ENCODE results near the gene DMRTB1.

The DMRTB1 gene

DNA sequence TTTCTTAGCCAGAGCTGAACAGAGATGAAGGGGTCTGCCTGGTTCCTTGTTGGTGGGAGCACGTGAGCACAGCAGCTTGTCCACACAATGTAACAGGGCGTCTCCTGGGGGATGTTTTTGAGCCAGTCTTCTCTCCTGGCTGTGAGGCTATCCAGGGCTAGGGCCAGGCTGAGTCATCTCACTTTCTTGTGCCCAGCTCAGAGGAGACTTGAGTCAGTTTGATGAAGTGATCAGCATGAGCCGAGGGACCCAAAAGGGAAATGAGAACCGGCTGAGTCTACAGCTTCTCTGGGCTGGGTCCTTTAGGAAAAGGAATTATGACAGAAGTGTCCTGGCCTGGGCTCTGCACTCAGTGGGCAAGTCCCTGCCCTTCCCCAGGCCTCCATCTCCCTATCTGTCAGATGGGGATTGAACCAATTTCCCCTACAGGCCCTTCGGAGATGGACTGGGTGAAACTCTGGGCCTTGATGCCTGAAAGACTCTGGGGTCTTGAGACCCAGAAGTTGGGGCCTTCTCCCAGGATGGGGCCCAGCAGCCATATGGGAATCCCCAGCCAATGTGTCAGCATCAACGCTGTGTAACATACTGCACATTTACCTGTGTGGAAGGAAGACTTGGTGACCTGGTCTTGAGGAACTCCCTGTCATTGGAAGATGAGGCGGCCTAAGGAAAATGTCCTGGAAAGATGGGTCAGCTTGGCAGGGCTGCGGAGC, 36.6 kb downstream of the DMRTB1 start:
- DNase-seq = no peak

DNA sequence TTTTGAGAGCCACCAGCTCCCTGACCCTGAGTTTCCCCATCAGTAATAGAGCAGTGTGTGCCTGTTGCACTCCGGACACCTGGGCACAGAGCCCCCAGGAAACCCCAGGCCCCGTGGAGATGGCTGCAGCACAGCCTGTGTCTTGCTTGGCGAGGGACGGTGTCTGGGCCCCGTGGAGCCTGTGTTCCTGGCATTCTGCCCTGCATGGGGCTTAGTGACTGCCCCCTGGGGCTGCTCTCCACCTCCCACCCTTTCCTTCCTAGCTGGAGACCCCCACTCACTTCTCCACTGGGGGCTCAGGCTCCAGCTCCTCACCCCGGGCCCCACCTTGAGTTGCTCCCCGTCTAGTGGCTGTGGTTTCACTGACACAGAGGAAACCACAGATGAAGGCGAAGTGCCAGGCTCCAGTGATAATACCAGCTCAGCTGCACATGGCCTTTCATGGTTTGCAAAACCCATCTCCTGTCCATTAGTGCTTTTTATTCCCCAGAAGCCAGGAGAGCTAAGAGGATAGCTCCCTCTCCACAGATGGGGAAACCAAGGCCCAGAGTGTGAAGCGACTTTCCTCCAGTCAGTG, 39.4 kb downstream of the DMRTB1 start:
- no peak for DNase-seq

- DNase-seq = no peak
Observed at GRCh38 chr1:53499257-53500203, 40.3 kb downstream of the DMRTB1 start.

- DNase-seq = no peak
Observed at GRCh38 chr1:53500204-53501064, 41.2 kb downstream of the DMRTB1 start.

- no peak for DNase-seq
Observed at GRCh38 chr1:53501065-53502005, 42.1 kb downstream of the DMRTB1 start.

GRCh38 chr1:53502641-53503432, 43.6 kb downstream of the DMRTB1 start:
- DNase-seq = no peak

DNA sequence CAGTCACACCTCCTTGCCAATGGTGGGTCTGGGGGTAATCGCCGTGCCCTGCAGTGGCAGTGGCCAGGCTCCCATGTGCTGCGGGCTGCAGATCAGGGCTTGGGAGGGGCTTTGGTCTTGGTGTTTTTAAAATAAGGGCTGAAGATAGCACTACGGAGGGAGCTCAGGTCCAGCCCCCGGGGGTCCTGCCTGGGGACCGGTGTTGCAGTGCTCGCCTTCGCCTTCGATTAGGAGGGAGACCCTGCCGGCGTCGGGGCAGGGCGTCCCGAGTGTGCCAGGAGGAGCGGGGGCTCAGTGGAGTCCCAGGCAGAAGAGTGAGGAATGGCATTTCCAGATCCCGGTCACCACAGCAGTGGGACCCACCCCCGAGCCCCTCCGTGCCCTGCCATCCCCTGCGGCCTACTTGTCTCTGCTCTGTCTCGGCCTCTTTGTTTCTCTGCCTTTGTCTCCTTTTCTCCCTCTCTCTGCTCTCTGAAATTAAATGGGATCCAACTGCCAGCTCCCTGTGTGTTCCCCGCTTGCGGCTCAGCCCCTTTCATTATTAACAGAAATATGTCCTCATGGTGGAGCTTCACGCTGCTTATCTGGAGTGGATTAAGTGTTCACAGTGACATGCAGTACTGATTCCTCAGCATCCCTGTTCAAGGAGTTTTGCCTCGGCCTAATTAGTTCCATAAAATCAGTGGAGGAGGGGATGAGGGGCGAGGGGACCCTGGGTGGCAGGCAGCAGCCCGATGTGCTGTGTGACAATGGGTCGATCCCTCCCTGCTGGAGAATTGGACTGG, 44.4 kb downstream of the DMRTB1 start:
- no peak for DNase-seq

- DNase-seq = no peak
Observed at GRCh38 chr1:53504901-53505300, 45.7 kb downstream of the DMRTB1 start.

DNA sequence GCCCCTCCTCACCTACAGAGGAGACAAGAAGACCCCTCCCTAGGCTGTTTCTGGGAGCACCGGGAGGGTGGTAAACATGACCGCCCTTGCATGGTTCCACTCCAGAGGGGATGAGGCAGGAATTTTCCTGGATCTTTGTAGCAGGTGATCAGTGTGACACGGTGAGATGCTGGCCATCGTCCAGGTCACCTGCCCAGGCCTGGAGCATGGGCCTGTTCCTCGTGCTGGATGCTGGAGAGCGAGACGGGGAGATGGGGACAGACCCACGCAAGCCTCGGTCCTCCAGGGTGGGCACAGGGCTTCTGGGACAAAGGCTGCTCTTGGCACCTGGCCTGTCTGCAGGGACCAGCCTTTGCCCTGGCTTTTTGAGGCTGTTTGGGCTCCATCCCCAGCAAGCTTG, 46.2 kb downstream of the DMRTB1 start:
- DNase-seq = no peak

GRCh38 chr1:53505891-53506290, 46.7 kb downstream of the DMRTB1 start:
- DNase-seq = no peak

- no peak for DNase-seq
Observed at GRCh38 chr1:53506355-53507050, 47.3 kb downstream of the DMRTB1 start.

DNA sequence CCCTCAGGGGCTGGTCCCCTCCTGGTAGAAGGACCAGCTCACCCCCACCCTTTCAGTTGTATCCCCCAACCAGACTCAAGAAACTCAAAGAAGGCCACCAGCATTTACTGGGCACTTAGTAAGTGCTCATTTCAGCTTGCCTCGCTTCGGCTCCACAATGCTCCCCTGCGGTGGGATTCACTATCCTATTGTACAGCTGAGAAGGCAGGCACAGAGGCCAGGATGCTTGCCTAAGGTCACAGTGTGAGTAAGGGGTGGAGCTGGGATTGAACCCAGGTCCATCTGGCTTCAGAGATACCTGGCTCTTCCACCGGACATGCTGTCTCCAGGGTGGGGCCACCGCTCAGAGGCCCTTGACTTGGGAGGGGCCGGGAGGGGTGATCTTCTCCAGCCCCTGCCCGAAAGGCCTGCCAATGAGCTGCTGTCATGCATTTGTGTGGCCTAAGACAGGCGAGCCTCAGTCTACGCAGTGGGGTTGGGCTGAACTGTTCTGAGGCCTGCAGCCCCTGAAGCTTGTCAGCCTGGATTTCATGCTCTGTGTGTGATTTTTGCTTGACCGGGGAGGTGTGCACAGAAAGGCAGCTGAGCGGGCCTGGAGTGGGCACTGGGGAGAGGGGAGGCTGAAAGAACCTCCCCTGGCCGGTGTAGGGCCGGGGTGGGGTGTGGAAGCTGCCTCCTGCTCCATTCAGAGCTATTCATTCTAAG, 48.1 kb downstream of the DMRTB1 start:
- no peak for DNase-seq

DNA sequence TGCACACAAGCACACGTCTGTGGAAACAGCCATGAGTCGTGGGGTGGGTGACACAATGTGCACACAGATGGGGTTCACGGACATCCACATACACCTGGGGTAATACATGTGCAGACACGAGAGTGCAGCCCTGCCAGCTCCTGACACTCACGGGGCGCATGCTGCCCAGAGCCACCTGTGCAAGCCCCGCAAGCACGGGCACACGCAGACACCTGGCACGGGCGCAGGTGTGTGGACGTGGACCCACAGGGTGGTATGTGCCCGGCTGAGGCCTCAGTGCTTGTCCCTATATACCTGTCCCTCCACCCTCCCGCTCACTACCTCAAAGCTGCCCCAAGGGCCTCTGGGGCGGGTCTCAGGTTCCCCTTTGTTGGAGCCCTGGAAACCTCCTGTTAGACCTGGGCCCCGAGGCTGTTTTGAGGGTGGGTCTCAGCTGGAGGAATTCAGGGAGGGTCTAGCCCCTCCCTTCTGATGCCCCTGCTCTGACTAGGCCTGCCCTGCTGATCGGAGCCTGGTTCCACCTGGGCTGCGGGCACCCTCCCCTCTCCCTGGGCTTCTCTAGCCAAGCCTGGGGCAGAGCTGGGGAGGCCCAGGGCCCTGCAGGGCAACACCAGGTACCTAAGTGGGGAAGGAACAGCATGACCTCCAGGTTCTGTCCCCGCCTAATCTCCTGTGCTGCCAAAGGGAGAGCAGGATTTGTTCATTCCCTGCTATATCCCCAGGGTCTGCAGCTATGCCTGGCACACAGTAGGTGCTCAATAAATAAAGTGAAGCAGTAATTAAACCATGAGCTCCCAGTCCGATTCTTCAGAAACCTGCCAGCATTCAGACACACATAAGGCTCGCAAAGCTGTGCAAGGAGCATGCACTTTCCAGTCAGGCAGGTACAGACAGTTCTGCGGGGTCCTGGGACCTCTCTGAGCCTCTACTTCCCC, 49.1 kb downstream of the DMRTB1 start:
- DNase-seq = no peak

DNA sequence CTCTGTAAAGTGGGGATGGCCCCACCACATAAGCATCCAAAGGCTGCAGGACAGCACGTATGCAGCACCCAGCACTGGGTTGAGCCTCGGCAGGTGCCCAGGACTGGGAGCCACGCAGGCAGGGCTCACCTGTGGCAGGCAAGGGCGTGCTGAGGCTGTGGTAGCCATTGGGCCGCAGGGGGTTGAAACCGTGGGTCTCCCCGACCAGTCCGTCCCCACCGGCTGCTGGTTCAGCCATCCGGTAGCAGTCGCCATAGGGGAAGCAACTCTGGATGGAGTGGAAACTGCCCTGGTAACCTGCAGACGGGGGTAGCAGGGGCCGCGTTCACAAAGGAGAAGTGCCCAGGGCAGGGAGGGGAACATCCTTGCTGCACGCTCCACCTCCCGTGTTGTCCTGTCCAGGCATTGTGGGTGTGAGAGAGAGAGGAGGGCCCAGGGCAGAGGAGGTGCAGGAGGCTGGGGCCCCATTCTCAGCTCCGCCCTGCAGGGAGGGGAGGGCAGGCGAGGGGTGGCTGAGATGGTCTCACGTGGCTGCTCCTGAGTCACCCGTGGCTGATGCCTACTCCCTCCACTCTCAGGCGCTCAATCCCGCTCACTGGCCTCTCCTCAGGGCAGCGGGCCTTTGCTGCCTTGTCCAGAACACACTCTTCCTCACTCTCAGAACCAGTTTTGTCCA, 49.9 kb downstream of the DMRTB1 start:
- no peak for DNase-seq

GRCh38 chr1:53509775-53510174, 50.6 kb downstream of the DMRTB1 start:
- DNase-seq = no peak

GRCh38 chr1:53510215-53510614, 51.0 kb downstream of the DMRTB1 start:
- no peak for DNase-seq

All from NCI-H2081 treated with DMSO at 0.1 percent for 48 hours (cell line).